ENCODE data around the gene GTF2F1. TPM values are rescaled to one million over a fixed set of nuclear protein-coding genes. Genes with fewer than 3 reads are reported as not detected.
"Not testable (repeated sequence)": the region's sequence is repeated elsewhere in the genome, so short reads cannot be mapped to it uniquely, and the experiment has no call there.

Gene GTF2F1
- total RNA-seq, 4 donors from 2014 or later, result 44.7 to 62.8 (median 51.4) TPM

DNA sequence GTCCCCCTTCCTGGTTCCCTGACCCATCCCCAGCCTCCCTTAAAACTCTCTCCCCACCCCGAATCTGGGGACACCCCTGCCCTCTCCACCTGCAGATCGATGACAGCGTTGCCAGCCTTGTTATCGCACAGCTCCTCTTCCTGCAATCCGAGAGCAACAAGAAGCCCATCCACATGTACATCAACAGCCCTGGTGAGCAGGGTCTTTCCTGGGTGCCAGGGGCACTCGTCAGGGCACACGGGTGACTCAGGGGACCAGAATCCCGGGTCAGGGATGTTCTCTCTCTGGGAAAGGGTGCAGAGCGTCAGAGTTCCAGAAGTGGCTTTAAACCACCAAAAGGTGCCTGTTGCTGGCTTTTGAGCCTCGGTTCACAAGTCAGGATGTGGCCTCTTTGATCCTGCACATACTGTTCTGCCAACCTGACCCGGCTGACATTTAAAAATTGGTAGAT, 30.6 kb downstream of the GTF2F1 start:
- Histone ChIP-seq H3K36me3 (peaks cover 0 to 45% of the 10 kb centered on the region in 2 donors), H3K27ac (peak overlapping the region; percentile 73 to 98 (median 94)), H3K4me1 (peaks cover 0 to 18% (median 7%) of the 10 kb centered on the region in 3 donors), H3K9me3 (no peaks in the 10 kb centered on the region), H3K4me3 (peak overlapping the region; percentile 54 to 84), H3K27me3 (no peaks in the 10 kb centered on the region)
- no peak for ATAC-seq
- TF ChIP-seq, protein P1, sequence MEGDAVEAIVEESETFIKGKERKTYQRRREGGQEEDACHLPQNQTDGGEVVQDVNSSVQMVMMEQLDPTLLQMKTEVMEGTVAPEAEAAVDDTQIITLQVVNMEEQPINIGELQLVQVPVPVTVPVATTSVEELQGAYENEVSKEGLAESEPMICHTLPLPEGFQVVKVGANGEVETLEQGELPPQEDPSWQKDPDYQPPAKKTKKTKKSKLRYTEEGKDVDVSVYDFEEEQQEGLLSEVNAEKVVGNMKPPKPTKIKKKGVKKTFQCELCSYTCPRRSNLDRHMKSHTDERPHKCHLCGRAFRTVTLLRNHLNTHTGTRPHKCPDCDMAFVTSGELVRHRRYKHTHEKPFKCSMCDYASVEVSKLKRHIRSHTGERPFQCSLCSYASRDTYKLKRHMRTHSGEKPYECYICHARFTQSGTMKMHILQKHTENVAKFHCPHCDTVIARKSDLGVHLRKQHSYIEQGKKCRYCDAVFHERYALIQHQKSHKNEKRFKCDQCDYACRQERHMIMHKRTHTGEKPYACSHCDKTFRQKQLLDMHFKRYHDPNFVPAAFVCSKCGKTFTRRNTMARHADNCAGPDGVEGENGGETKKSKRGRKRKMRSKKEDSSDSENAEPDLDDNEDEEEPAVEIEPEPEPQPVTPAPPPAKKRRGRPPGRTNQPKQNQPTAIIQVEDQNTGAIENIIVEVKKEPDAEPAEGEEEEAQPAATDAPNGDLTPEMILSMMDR (IDR thresholded peaks at IDR 0.05), result no peak
- TF ChIP-seq POLR2AphosphoS5 (IDR thresholded peaks at IDR 0.05) (no peak), POLR2A (IDR thresholded peaks at IDR 0.05) (no peak), EP300 (IDR thresholded peaks at IDR 0.05) (no peak)
- 33 to 40% methylated on average over 1 to 2 of the region's 11 CpGs for WGBS, 2 donors (ENCODE audit: low coverage in 1 of 2)

DNA sequence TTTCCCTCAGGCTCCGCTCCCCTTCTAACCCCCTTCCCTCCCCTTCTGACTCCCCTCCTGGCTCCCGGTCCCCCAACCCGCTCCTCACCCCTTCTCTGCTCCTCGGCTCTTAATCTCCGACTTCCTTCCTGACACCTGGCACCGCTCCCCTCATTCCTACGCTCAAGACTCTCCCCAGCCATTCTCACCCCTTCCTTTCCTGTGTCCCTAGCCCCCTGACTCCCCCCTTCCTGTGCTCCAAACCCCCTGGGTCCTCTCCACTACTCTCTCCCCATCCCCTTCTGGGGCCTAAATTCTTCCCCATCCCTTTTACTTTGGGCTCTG, 31.0 kb downstream of the GTF2F1 start:
- Histone ChIP-seq H3K4me3 (peak overlapping the region; percentile 54 to 84), H3K27ac (peak overlapping the region; percentile 73 to 98 (median 94)), H3K36me3 (peaks cover 0 to 41% of the 10 kb centered on the region in 2 donors), H3K4me1 (peaks cover 0 to 18% (median 7%) of the 10 kb centered on the region in 3 donors), H3K27me3 (no peaks in the 10 kb centered on the region), H3K9me3 (no peaks in the 10 kb centered on the region)
- 0% methylated on average over 1 to 6 of the region's 7 CpGs for WGBS, 2 donors (ENCODE audit: low coverage in 1 of 2)
- no peak for TF ChIP-seq EP300 (IDR thresholded peaks at IDR 0.05)
- peak; percentile 13 for ATAC-seq

- ATAC-seq, H3K27me3 ChIP-seq, H3K9me3 ChIP-seq: not testable (repeated sequence)
- Histone ChIP-seq H3K4me1 (peaks cover 0 to 18% (median 7%) of the 10 kb centered on the region in 3 donors), H3K4me3 (peak overlapping the region in 1 of 2 donors; percentile 84), H3K36me3 (peaks cover 0 to 29% of the 10 kb centered on the region in 2 donors), H3K27ac (peak overlapping the region in 3 of 4 donors; percentile 39 to 98 (median 94))
- WGBS, 2 donors (ENCODE audit: low coverage in 1 of 2), result 92 to 97% methylated on average over 7 to 8 of the region's 10 CpGs
These were observed 32.1 kb downstream of the GTF2F1 start for GRCh38 chr19:6360857-6361216.

DNA sequence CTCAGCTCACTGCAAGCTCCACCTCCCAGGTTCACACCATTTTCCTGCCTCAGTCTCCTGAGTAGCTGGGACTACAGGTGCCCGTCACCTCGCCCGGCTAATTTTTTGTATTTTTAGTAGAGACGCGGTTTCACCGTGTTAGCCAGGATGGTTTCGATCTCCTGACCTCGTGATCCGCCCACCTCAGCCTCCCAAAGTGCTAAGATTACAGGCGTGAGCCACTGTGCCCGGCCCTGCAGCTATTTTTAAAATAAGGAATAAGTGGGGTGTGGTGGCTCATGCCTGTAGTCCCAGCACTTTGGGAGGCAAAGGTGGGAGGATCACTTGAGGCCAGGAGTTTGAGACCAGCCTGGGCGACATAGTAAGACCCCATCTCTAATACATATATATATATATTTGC, 32.5 kb downstream of the GTF2F1 start:
- Histone ChIP-seq H3K36me3 (peaks cover 0 to 25% of the 10 kb centered on the region in 2 donors), H3K4me1 (peaks cover 0 to 18% (median 7%) of the 10 kb centered on the region in 3 donors)
- 93 to 100% methylated on average over 1 to 3 of the region's 12 CpGs for WGBS, 2 donors (ENCODE audit: low coverage in 1 of 2)
- not testable (repeated sequence) for H3K27ac ChIP-seq, H3K27me3 ChIP-seq, H3K9me3 ChIP-seq, H3K4me3 ChIP-seq, ATAC-seq

- Histone ChIP-seq H3K27me3 (no peaks in the 10 kb centered on the region), H3K27ac (no peak overlapping the region), H3K4me1 (peaks cover 0 to 18% (median 7%) of the 10 kb centered on the region in 3 donors), H3K9me3 (no peaks in the 10 kb centered on the region), H3K36me3 (peaks cover 0 to 18% of the 10 kb centered on the region in 2 donors), H3K4me3 (no peak overlapping the region)
- no peak for ATAC-seq
- 85 to 91% methylated on average over 4 to 5 of the region's 5 CpGs for WGBS, 2 donors (ENCODE audit: low coverage in 1 of 2)
- TF ChIP-seq EP300 (IDR thresholded peaks at IDR 0.05), result no peak
- TF ChIP-seq, protein P1 (IDR thresholded peaks at IDR 0.05), result no peak
- no peak for TF ChIP-seq POLR2A (IDR thresholded peaks at IDR 0.05)
- no peak for TF ChIP-seq POLR2AphosphoS5 (IDR thresholded peaks at IDR 0.05)
These were observed 33.2 kb downstream of the GTF2F1 start for GRCh38 chr19:6359568-6360341.

- peaks cover 0 to 12% (median 7%) of the 10 kb centered on the region in 3 donors for H3K4me1 ChIP-seq
- H3K36me3 ChIP-seq, result peaks cover 0 to under 1% of the 10 kb centered on the region in 2 donors
- H3K27ac ChIP-seq, result no peak overlapping the region
- WGBS, 2 donors (ENCODE audit: low coverage in 1 of 2), result 57 to 76% methylated on average over 3 to 8 of the region's 9 CpGs
- no peak for TF ChIP-seq POLR2A (IDR thresholded peaks at IDR 0.05)
- TF ChIP-seq, protein P1 (IDR thresholded peaks at IDR 0.05), result no peak
- TF ChIP-seq EP300 (IDR thresholded peaks at IDR 0.05), result no peak
- no peak for TF ChIP-seq POLR2AphosphoS5 (IDR thresholded peaks at IDR 0.05)
- no peak overlapping the region for H3K4me3 ChIP-seq
- no peaks in the 10 kb centered on the region for H3K27me3 ChIP-seq
- no peak for ATAC-seq
- H3K9me3 ChIP-seq, result no peaks in the 10 kb centered on the region
These were observed 35.0 kb downstream of the GTF2F1 start for GRCh38 chr19:6358003-6358402.

All from gastroesophageal sphincter (tissue), 4 donors.